Measurements from ENCODE around the gene LRRC4B. TPM values are rescaled to one million over a fixed set of nuclear protein-coding genes. Genes with fewer than 3 reads are reported as not detected.

LRRC4B gene
- total RNA-seq, 1 experiment from 2014 or later, result not detected

- Mint-ChIP-seq H3K27me3 (ENCODE audit: insufficient read depth, unreplicated experiment) (peaks cover 48% of the 10 kb centered on the region), H3K9me3 (ENCODE audit: unreplicated experiment) (no peaks in the 10 kb centered on the region), H3K4me3 (ENCODE audit: unreplicated experiment) (no peak overlapping the region), H3K4me1 (ENCODE audit: insufficient read depth, unreplicated experiment) (peaks cover 6% of the 10 kb centered on the region), H3K27ac (ENCODE audit: low read depth, unreplicated experiment) (no peak overlapping the region), H3K36me3 (ENCODE audit: insufficient read depth, unreplicated experiment) (no peaks in the 10 kb centered on the region)
- ChIA-PET POLR2A (no interaction called here), CTCF (interaction anchor here (0.6 to 3.4 kb wide), 7 partner anchors 13 to 527 kb away, joined by 3 to 19 read pairs (median 4); no protein-coding TSS in a partner anchor)
- no peak for DNase-seq (ENCODE audit: unreplicated experiment)
- TF ChIP-seq CTCF (IDR thresholded peaks at IDR 0.05; ENCODE audit: unreplicated experiment), result no peak
- BruUV-seq (replicated peaks), result no TSS peak
- intact Hi-C loops (cut with micrococcal nuclease), result loop anchor here (5.0 kb wide), 1 partner anchor 190 kb away; the partner anchor contains the start of gene NAPSA
These were observed 11.1 kb downstream of the LRRC4B start for GRCh38 chr19:50557009-50557613.

GRCh38 chr19:50556282-50557008 lies 11.8 kb downstream of the LRRC4B start:
- peak overlapping the region; percentile 75 for H3K4me3 Mint-ChIP-seq (ENCODE audit: unreplicated experiment)
- intact Hi-C loops (cut with micrococcal nuclease), result loop anchor here (5.0 kb wide), 1 partner anchor 189 kb away; the partner anchor contains the start of gene NAPSA
- H3K36me3 Mint-ChIP-seq (ENCODE audit: insufficient read depth, unreplicated experiment), result no peaks in the 10 kb centered on the region
- no peak for TF ChIP-seq CTCF (IDR thresholded peaks at IDR 0.05; ENCODE audit: unreplicated experiment)
- no TSS peak for BruUV-seq (replicated peaks)
- peak; percentile 52 for DNase-seq (ENCODE audit: unreplicated experiment)
- H3K27ac Mint-ChIP-seq (ENCODE audit: low read depth, unreplicated experiment), result peak overlapping the region; percentile 9
- H3K9me3 Mint-ChIP-seq (ENCODE audit: unreplicated experiment), result no peaks in the 10 kb centered on the region
- peaks cover 6% of the 10 kb centered on the region for H3K4me1 Mint-ChIP-seq (ENCODE audit: insufficient read depth, unreplicated experiment)
- POLR2A ChIA-PET, result interaction anchor here (0.6 kb wide), 1 partner anchor 330 kb away, joined by 3 read pairs; no protein-coding TSS in a partner anchor
- H3K27me3 Mint-ChIP-seq (ENCODE audit: insufficient read depth, unreplicated experiment), result peaks cover 55% of the 10 kb centered on the region
- CTCF ChIA-PET, result interaction anchor here (0.6 to 3.4 kb wide), 19 partner anchors 12 to 1073 kb away, joined by 3 to 19 read pairs (median 3); no protein-coding TSS in a partner anchor

GRCh38 chr19:50555450-50556281 lies 12.6 kb downstream of the LRRC4B start:
- H3K27me3 Mint-ChIP-seq (ENCODE audit: insufficient read depth, unreplicated experiment), result peaks cover 63% of the 10 kb centered on the region
- no TSS peak for BruUV-seq (replicated peaks)
- peak overlapping the region; percentile 75 for H3K4me3 Mint-ChIP-seq (ENCODE audit: unreplicated experiment)

More at GRCh38 chr19:50555450-50556281, 12.6 kb downstream of the LRRC4B start:
- Mint-ChIP-seq H3K36me3 (ENCODE audit: insufficient read depth, unreplicated experiment) (no peaks in the 10 kb centered on the region), H3K27ac (ENCODE audit: low read depth, unreplicated experiment) (no peak overlapping the region), H3K4me1 (ENCODE audit: insufficient read depth, unreplicated experiment) (peaks cover 6% of the 10 kb centered on the region), H3K9me3 (ENCODE audit: unreplicated experiment) (no peaks in the 10 kb centered on the region)
- DNase-seq (ENCODE audit: unreplicated experiment), result no peak
- intact Hi-C loops (cut with micrococcal nuclease), result loop anchor here (5.0 kb wide), 1 partner anchor 188 kb away; the partner anchor contains the start of gene NAPSA
- CTCF ChIA-PET, result interaction anchor here (0.6 to 3.4 kb wide), 15 partner anchors 12 to 1073 kb away, joined by 3 to 19 read pairs (median 3); no protein-coding TSS in a partner anchor
- no peak for TF ChIP-seq CTCF (IDR thresholded peaks at IDR 0.05; ENCODE audit: unreplicated experiment)
- POLR2A ChIA-PET, result interaction anchor here (0.6 kb wide), 1 partner anchor 329 kb away, joined by 3 read pairs; no protein-coding TSS in a partner anchor
